Upper lobe of left lung (tissue), 4 donors: ENCODE results near the gene TCF7L2.

Experiments used
- POLR2AphosphoS5 ChIP-seq, 2 donors: sonication (generic); formaldehyde crosslinking; IDR thresholded peaks; one replicate each; pipeline ENCODE4 v1.5.1; 2017; ENCODE audit warnings: antibody characterized with exemption in 2 of 2
- TF ChIP-seq, protein P1 (sequence below), 6 experiments: fragments of 450-650 bp in 4 of 6; fragments of 200-600 bp in 2 of 6; sonication (generic) in 2 of 6; IDR thresholded peaks; one replicate each; pipeline ENCODE4 v1.5.1; 2016 to 2019; ENCODE audit warnings: antibody characterized with exemption in 6 of 6

DNA sequence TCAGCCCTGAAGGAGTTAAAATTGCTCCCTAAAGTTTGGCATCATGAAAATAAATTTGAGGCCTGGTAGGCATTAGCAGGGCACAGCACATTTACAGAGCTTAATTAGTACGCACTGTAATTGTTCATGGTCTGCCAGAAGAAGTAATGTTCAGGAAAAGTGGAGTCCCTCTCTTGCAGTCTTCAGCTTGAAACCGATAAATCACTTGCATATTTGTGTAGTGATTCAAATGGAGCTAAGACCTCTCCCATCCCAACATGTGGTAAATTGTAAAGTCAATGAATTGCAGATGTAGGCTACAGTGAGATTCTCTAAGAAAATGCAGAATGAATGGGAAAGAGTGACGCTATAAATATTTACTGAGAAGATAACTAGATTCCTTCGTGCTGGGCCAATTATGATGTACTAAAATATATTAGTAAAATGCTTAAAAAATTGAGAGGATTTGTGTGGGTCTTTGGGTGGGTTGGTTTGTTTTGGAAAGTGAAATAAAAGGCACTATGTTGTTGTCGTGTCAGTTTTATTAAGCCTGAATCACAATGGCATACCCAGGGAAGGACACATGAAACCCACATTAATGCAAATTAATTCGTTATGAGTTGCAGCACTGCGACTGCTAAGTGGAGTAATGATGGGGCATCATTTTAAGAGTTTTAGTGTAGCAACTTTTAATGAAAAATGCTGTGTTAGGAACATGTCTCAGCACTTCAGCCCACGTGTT, 8.4 kb downstream of the TCF7L2 start:
- TF ChIP-seq, protein P1, sequence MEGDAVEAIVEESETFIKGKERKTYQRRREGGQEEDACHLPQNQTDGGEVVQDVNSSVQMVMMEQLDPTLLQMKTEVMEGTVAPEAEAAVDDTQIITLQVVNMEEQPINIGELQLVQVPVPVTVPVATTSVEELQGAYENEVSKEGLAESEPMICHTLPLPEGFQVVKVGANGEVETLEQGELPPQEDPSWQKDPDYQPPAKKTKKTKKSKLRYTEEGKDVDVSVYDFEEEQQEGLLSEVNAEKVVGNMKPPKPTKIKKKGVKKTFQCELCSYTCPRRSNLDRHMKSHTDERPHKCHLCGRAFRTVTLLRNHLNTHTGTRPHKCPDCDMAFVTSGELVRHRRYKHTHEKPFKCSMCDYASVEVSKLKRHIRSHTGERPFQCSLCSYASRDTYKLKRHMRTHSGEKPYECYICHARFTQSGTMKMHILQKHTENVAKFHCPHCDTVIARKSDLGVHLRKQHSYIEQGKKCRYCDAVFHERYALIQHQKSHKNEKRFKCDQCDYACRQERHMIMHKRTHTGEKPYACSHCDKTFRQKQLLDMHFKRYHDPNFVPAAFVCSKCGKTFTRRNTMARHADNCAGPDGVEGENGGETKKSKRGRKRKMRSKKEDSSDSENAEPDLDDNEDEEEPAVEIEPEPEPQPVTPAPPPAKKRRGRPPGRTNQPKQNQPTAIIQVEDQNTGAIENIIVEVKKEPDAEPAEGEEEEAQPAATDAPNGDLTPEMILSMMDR (IDR thresholded peaks at IDR 0.05) = no peak
- TF ChIP-seq POLR2AphosphoS5 (IDR thresholded peaks at IDR 0.05) = no peak
